Measurements from ENCODE around the gene TBC1D5.

DNA sequence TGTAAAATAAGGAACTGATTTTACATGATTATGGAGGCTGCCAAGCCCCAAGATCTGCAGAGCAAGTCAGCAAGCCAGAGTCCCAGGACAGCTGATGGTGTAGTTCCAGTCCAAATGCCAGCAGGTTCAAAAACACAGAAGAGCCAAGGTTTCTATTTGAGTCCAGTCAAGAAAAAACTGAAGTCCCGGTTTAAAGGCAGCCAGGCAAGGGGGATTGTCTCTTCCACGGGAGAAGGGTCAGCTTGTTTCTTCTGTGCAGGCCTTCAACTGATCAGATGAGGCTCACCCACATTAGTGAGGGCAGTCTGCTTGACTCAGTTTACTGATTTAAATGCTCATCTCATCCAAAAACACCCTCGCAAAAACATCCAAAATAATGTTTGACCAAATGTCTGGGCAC lies 611.5 kb downstream of the TBC1D5 start:
- TF ChIP-seq BACH2 (CRISPR knock-in tag; IDR thresholded peaks at IDR 0.05; ENCODE audit: borderline replicate concordance) (no peak), RARB (CRISPR knock-in tag; IDR thresholded peaks at IDR 0.05) (no peak), ZNF70 (CRISPR knock-in tag; IDR thresholded peaks at IDR 0.05) (no peak), ZFP30 (CRISPR knock-in tag; IDR thresholded peaks at IDR 0.05) (no peak), ESRRG (CRISPR knock-in tag; IDR thresholded peaks at IDR 0.05) (no peak), PPARA (CRISPR knock-in tag; IDR thresholded peaks at IDR 0.05; ENCODE audit: borderline replicate concordance) (no peak), SNAI2 (CRISPR knock-in tag; IDR thresholded peaks at IDR 0.05) (no peak), ZFP3 (CRISPR knock-in tag; IDR thresholded peaks at IDR 0.05) (no peak), ARNTL (CRISPR knock-in tag; IDR thresholded peaks at IDR 0.05; ENCODE audit: borderline replicate concordance, low read depth) (no peak), ZNF8 (CRISPR knock-in tag; IDR thresholded peaks at IDR 0.05) (no peak)
- TF ChIP-seq, protein P1, sequence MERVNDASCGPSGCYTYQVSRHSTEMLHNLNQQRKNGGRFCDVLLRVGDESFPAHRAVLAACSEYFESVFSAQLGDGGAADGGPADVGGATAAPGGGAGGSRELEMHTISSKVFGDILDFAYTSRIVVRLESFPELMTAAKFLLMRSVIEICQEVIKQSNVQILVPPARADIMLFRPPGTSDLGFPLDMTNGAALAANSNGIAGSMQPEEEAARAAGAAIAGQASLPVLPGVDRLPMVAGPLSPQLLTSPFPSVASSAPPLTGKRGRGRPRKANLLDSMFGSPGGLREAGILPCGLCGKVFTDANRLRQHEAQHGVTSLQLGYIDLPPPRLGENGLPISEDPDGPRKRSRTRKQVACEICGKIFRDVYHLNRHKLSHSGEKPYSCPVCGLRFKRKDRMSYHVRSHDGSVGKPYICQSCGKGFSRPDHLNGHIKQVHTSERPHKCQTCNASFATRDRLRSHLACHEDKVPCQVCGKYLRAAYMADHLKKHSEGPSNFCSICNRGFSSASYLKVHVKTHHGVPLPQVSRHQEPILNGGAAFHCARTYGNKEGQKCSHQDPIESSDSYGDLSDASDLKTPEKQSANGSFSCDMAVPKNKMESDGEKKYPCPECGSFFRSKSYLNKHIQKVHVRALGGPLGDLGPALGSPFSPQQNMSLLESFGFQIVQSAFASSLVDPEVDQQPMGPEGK (CRISPR knock-in tag; IDR thresholded peaks at IDR 0.05; ENCODE audit: borderline replicate concordance), result no peak
- TF ChIP-seq, protein P2, sequence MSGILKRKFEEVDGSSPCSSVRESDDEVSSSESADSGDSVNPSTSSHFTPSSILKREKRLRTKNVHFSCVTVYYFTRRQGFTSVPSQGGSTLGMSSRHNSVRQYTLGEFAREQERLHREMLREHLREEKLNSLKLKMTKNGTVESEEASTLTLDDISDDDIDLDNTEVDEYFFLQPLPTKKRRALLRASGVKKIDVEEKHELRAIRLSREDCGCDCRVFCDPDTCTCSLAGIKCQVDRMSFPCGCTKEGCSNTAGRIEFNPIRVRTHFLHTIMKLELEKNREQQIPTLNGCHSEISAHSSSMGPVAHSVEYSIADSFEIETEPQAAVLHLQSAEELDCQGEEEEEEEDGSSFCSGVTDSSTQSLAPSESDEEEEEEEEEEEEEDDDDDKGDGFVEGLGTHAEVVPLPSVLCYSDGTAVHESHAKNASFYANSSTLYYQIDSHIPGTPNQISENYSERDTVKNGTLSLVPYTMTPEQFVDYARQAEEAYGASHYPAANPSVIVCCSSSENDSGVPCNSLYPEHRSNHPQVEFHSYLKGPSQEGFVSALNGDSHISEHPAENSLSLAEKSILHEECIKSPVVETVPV (CRISPR knock-in tag; IDR thresholded peaks at IDR 0.05), result no peak
- TF ChIP-seq, protein P3, sequence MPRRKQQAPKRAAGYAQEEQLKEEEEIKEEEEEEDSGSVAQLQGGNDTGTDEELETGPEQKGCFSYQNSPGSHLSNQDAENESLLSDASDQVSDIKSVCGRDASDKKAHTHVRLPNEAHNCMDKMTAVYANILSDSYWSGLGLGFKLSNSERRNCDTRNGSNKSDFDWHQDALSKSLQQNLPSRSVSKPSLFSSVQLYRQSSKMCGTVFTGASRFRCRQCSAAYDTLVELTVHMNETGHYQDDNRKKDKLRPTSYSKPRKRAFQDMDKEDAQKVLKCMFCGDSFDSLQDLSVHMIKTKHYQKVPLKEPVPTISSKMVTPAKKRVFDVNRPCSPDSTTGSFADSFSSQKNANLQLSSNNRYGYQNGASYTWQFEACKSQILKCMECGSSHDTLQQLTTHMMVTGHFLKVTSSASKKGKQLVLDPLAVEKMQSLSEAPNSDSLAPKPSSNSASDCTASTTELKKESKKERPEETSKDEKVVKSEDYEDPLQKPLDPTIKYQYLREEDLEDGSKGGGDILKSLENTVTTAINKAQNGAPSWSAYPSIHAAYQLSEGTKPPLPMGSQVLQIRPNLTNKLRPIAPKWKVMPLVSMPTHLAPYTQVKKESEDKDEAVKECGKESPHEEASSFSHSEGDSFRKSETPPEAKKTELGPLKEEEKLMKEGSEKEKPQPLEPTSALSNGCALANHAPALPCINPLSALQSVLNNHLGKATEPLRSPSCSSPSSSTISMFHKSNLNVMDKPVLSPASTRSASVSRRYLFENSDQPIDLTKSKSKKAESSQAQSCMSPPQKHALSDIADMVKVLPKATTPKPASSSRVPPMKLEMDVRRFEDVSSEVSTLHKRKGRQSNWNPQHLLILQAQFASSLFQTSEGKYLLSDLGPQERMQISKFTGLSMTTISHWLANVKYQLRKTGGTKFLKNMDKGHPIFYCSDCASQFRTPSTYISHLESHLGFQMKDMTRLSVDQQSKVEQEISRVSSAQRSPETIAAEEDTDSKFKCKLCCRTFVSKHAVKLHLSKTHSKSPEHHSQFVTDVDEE (CRISPR knock-in tag; IDR thresholded peaks at IDR 0.05), result no peak
- TF ChIP-seq, protein P4, sequence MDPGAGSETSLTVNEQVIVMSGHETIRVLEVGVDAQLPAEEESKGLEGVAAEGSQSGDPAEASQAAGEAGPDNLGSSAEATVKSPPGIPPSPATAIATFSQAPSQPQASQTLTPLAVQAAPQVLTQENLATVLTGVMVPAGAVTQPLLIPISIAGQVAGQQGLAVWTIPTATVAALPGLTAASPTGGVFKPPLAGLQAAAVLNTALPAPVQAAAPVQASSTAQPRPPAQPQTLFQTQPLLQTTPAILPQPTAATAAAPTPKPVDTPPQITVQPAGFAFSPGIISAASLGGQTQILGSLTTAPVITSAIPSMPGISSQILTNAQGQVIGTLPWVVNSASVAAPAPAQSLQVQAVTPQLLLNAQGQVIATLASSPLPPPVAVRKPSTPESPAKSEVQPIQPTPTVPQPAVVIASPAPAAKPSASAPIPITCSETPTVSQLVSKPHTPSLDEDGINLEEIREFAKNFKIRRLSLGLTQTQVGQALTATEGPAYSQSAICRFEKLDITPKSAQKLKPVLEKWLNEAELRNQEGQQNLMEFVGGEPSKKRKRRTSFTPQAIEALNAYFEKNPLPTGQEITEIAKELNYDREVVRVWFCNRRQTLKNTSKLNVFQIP (CRISPR knock-in tag; IDR thresholded peaks at IDR 0.05; ENCODE audit: borderline replicate concordance, low read depth), result no peak

All from SK-N-SH treated with all-trans-retinoic acid at 6 μM for 48 hours (cell line).